ENCODE measurements around the gene ADAMTSL4.
"Not testable (repeated sequence)": the region's sequence is repeated elsewhere in the genome, so short reads cannot be mapped to it uniquely, and the experiment has no call there.

Gene ADAMTSL4

GRCh38 chr1:150567717-150568593, 18.7 kb downstream of the ADAMTSL4 start:
- peak; percentile 64 for DNase-seq

GRCh38 chr1:150568594-150568966, 19.4 kb downstream of the ADAMTSL4 start:
- DNase-seq = no peak

- DNase-seq = peak; percentile 28
Observed at GRCh38 chr1:150572918-150573647, 23.9 kb downstream of the ADAMTSL4 start.

GRCh38 chr1:150573648-150574071, 24.5 kb downstream of the ADAMTSL4 start:
- peak; percentile 47 for DNase-seq

- peak; percentile 30 for DNase-seq
Observed at GRCh38 chr1:150574260-150575071, 25.3 kb downstream of the ADAMTSL4 start.

- DNase-seq = no peak
Observed at GRCh38 chr1:150575072-150575489, 25.9 kb downstream of the ADAMTSL4 start.

- no peak for DNase-seq
Observed at GRCh38 chr1:150575518-150576366, 26.5 kb downstream of the ADAMTSL4 start.

- DNase-seq = no peak
Observed at GRCh38 chr1:150576367-150576711, 27.1 kb downstream of the ADAMTSL4 start.

GRCh38 chr1:150576794-150577556, 27.8 kb downstream of the ADAMTSL4 start:
- no peak for DNase-seq

GRCh38 chr1:150577557-150578271, 28.5 kb downstream of the ADAMTSL4 start:
- no peak for DNase-seq

GRCh38 chr1:150578272-150579109, 29.3 kb downstream of the ADAMTSL4 start:
- DNase-seq = peak; percentile 60

- peak; percentile 86 for DNase-seq
Observed at GRCh38 chr1:150579110-150579944, 30.1 kb downstream of the ADAMTSL4 start, which contains the start of gene MCL1. MCL1 (minus strand) TSS chr1:150579610; CDS start chr1:150579530, 80 bp downstream.

- DNase-seq = no peak
Observed at GRCh38 chr1:150579945-150580642, 30.9 kb downstream of the ADAMTSL4 start.

- DNase-seq = not testable (repeated sequence)
Observed at GRCh38 chr1:150580966-150581365, 31.8 kb downstream of the ADAMTSL4 start.

- DNase-seq = not testable (repeated sequence)
Observed at GRCh38 chr1:150581437-150581836, 32.2 kb downstream of the ADAMTSL4 start.

- not testable (repeated sequence) for DNase-seq
Observed at GRCh38 chr1:150581962-150582361, 32.8 kb downstream of the ADAMTSL4 start.

GRCh38 chr1:150582371-150582770, 33.2 kb downstream of the ADAMTSL4 start:
- no peak for DNase-seq

Data from activated T-cell treated with anti-CD3 and anti-CD28 coated beads, Interleukin-2, amount 50 U/mL, for 1 hour (primary cell).